IMR-90 (cell line): ENCODE data around the gene SNED1. TPM values are rescaled to one million over a fixed set of nuclear protein-coding genes. Genes with fewer than 3 reads are reported as not detected.
A peak's percentile ranks its signal among the peaks of the same experiment; 100 is the strongest.

Experiments used
- ATAC-seq: fragments of 200-7000 bp; cut with Tn5 transposase; 2 replicates; pipeline ENCODE4 v1.9.1; 2020; ENCODE audit warnings: low read depth, mild to moderate bottlenecking, moderate library complexity
- BruUV-seq: library from RNA; stranded (reverse); fragments of 400-500 nt; replicated peaks from 2 replicates; lab custom pipeline; 2021; lab: Mats Ljungman, UMichigan
- CTCF ChIA-PET: fragments of 300-600 bp; formaldehyde crosslinking; extraction: SDS; loops from one replicate; lab custom pipeline; 2021; ENCODE audit warnings: antibody characterized with exemption; lab: Yijun Ruan, JAX
- POLR2A ChIA-PET: fragments of 300-600 bp; sonication (Branson Sonifier 250); formaldehyde crosslinking; loops from one replicate; lab custom pipeline; 2022; ENCODE audit warnings: antibody characterized with exemption; ENCODE audit not compliant: unreplicated experiment; lab: Charles Lee
- DNase-seq: peaks from one replicate; pipeline ENCODE4 v3.0.0; 2013
- H2AFZ ChIP-seq: replicated peaks from 2 replicates; pipeline ENCODE3; 2013; ENCODE audit warnings: low read length, mild to moderate bottlenecking; ENCODE audit not compliant: poor library complexity
- H2AK5ac ChIP-seq: 2 replicates; pipeline ENCODE4 v1.6.1; 2013; ENCODE audit warnings: low read depth, low read length, inconsistent platforms
- H2AK9ac ChIP-seq: replicated peaks from 2 replicates; pipeline ENCODE3; 2013; ENCODE audit warnings: mild to moderate bottlenecking, low read depth, low read length, moderate library complexity; ENCODE audit not compliant: poor library complexity
- H2BK120ac ChIP-seq: 2 replicates; pipeline ENCODE4 v1.6.1; 2013; ENCODE audit warnings: low read depth, low read length, inconsistent platforms
- H2BK15ac ChIP-seq: 3 replicates; pipeline ENCODE4 v1.6.1; 2013; ENCODE audit warnings: low read depth, low read length, inconsistent platforms
- H2BK20ac ChIP-seq: 2 replicates; pipeline ENCODE4 v1.6.1; 2013; ENCODE audit warnings: low read depth, mild to moderate bottlenecking, inconsistent platforms, low read length, moderate library complexity
- H2BK5ac ChIP-seq: 2 replicates; pipeline ENCODE4 v1.6.1; 2013; ENCODE audit warnings: mild to moderate bottlenecking, low read depth, low read length, inconsistent platforms; ENCODE audit not compliant: poor library complexity, severe bottlenecking
- H3K14ac ChIP-seq: replicated peaks from 2 replicates; pipeline ENCODE4 v1.6.1; 2013; ENCODE audit warnings: low read depth, low read length, inconsistent platforms
- H3K18ac ChIP-seq: 2 replicates; pipeline ENCODE4 v1.6.1; 2013; ENCODE audit warnings: low read depth, low read length, control low read depth
- H3K23ac ChIP-seq: 2 replicates; pipeline ENCODE4 v1.6.1; 2013; ENCODE audit warnings: low read depth, low read length, inconsistent platforms
- H3K27ac ChIP-seq: 2 replicates; pipeline ENCODE4 v1.5.1; 2013; ENCODE audit warnings: mild to moderate bottlenecking, control low read depth, low read length; ENCODE audit not compliant: insufficient read depth
- H3K27me3 ChIP-seq: 2 replicates; pipeline ENCODE4 v1.6.1; 2013; ENCODE audit warnings: low read length; ENCODE audit not compliant: control insufficient read depth, insufficient read depth
- H3K36me3 ChIP-seq: 2 replicates; pipeline ENCODE4 v1.6.1; 2013; ENCODE audit warnings: low read length, mixed read lengths; ENCODE audit not compliant: control insufficient read depth, insufficient read depth
- H3K4ac ChIP-seq: 2 replicates; pipeline ENCODE4 v1.6.1; 2013; ENCODE audit warnings: low read depth, low read length, inconsistent platforms
- H3K4me1 ChIP-seq: 2 replicates; pipeline ENCODE4 v1.6.1; 2013; ENCODE audit warnings: low read length, mixed read lengths; ENCODE audit not compliant: control insufficient read depth, insufficient read depth
- H3K4me2 ChIP-seq: 2 replicates; pipeline ENCODE4 v1.6.1; 2013; ENCODE audit warnings: low read depth, mild to moderate bottlenecking, control low read depth, low read length, moderate library complexity
- H3K4me3 ChIP-seq: 2 replicates; pipeline ENCODE4 v1.5.1; 2013; ENCODE audit warnings: low read depth, mild to moderate bottlenecking, control low read depth, low read length, moderate library complexity; ENCODE audit not compliant: insufficient read depth
- H3K56ac ChIP-seq: 2 replicates; pipeline ENCODE4 v1.6.1; 2013; ENCODE audit warnings: low read length, inconsistent platforms; ENCODE audit not compliant: insufficient read depth; ENCODE audit errors: extremely low read depth
- H3K79me1 ChIP-seq, 2 experiments: 2 replicates each; pipeline ENCODE4 v1.6.1; 2013; ENCODE audit warnings: low read length in 2 of 2, inconsistent platforms in 1 of 2, low read depth in 1 of 2
- H3K9ac ChIP-seq: 2 replicates; pipeline ENCODE4 v1.6.1; 2013; ENCODE audit warnings: low read depth, low read length, control low read depth
- H3K9me1 ChIP-seq: 2 replicates; pipeline ENCODE4 v1.6.1; 2013; ENCODE audit warnings: low read length, inconsistent platforms; ENCODE audit not compliant: insufficient read depth
- H3K9me3 ChIP-seq: 2 replicates; pipeline ENCODE4 v1.6.1; 2013; ENCODE audit warnings: low read length; ENCODE audit not compliant: control insufficient read depth, insufficient read depth
- H4K20me1 ChIP-seq: 2 replicates; pipeline ENCODE4 v1.6.1; 2013; ENCODE audit warnings: low read length, inconsistent platforms; ENCODE audit not compliant: insufficient read depth
- H4K5ac ChIP-seq: 2 replicates; pipeline ENCODE4 v1.6.1; 2013; ENCODE audit warnings: mild to moderate bottlenecking, low read depth, low read length, control low read depth
- H4K8ac ChIP-seq, 2 experiments: 2 replicates each; pipeline ENCODE4 v1.6.1; 2013; ENCODE audit warnings: low read depth in 2 of 2, low read length in 2 of 2, control low read depth in 1 of 2, inconsistent platforms in 1 of 2
- H4K91ac ChIP-seq: 2 replicates; pipeline ENCODE4 v1.6.1; 2013; ENCODE audit warnings: low read depth, low read length, inconsistent platforms; ENCODE audit not compliant: insufficient read depth
- BHLHE40 ChIP-seq: fragments of 150-350 bp; IDR thresholded peaks from 2 replicates; pipeline ENCODE4 v1.6.1; 2016; ENCODE audit warnings: mild to moderate bottlenecking, low read depth, low read length
- CEBPB ChIP-seq: IDR thresholded peaks from 2 replicates; pipeline ENCODE4 v1.6.1; 2012; ENCODE audit warnings: low read depth, low read length, improper control_type of control experiment
- CHD1 ChIP-seq: IDR thresholded peaks from 2 replicates; pipeline ENCODE4 v1.6.1; 2012; ENCODE audit warnings: low read depth, low read length, improper control_type of control experiment
- CTCF ChIP-seq: conservative IDR thresholded peaks from 2 replicates; pipeline ENCODE4 v1.5.1; 2012; ENCODE audit warnings: mild to moderate bottlenecking, low read depth, low read length, improper control_type of control experiment
- ELK1 ChIP-seq: fragments of 150-350 bp; IDR thresholded peaks from 2 replicates; pipeline ENCODE4 v1.6.1; 2016; ENCODE audit warnings: low read depth, mild to moderate bottlenecking, low read length, moderate library complexity, borderline replicate concordance
- FOS ChIP-seq: fragments of 150-350 bp; IDR thresholded peaks from 2 replicates; pipeline ENCODE4 v1.6.1; 2016; ENCODE audit warnings: low read depth, low read length
- MAFK ChIP-seq: IDR thresholded peaks from 2 replicates; pipeline ENCODE4 v1.6.1; 2012; ENCODE audit warnings: low read depth, low read length, improper control_type of control experiment
- MAZ ChIP-seq: IDR thresholded peaks from 2 replicates; pipeline ENCODE4 v1.6.1; 2012; ENCODE audit warnings: low read depth, mild to moderate bottlenecking, low read length, improper control_type of control experiment, moderate library complexity, borderline replicate concordance
- MXI1 ChIP-seq: IDR thresholded peaks from 2 replicates; pipeline ENCODE4 v1.6.1; 2012; ENCODE audit warnings: low read depth, mild to moderate bottlenecking, low read length, moderate library complexity, borderline replicate concordance
- NFE2L2 ChIP-seq: fragments of 150-350 bp; IDR thresholded peaks from 2 replicates; pipeline ENCODE4 v1.6.1; 2016; ENCODE audit warnings: low read depth, mild to moderate bottlenecking, low read length
- POLR2A ChIP-seq: IDR thresholded peaks from 2 replicates; pipeline ENCODE4 v1.6.1; 2012; ENCODE audit warnings: mild to moderate bottlenecking, low read depth, low read length
- RAD21 ChIP-seq: IDR thresholded peaks from 2 replicates; pipeline ENCODE4 v1.6.1; 2012; ENCODE audit warnings: low read length, improper control_type of control experiment
- RCOR1 ChIP-seq: IDR thresholded peaks from 2 replicates; pipeline ENCODE4 v1.6.1; 2012; ENCODE audit warnings: mild to moderate bottlenecking, low read length, improper control_type of control experiment; ENCODE audit not compliant: insufficient replicate concordance
- RFX5 ChIP-seq: IDR thresholded peaks from 2 replicates; pipeline ENCODE4 v1.8.0; 2012; ENCODE audit warnings: low read depth, mild to moderate bottlenecking, low read length, moderate library complexity
- SMC3 ChIP-seq: fragments of 150-350 bp; IDR thresholded peaks from 2 replicates; pipeline ENCODE4 v1.6.1; 2016; ENCODE audit warnings: low read depth, mild to moderate bottlenecking, antibody characterized with exemption, low read length, moderate library complexity
- USF2 ChIP-seq: fragments of 150-350 bp; IDR thresholded peaks from 2 replicates; pipeline ENCODE4 v1.6.1; 2017; ENCODE audit warnings: mild to moderate bottlenecking, antibody characterized with exemption, low read length, low read depth
- WGBS, 2 experiments: methylation state at CpG; one replicate each; pipeline versions ENCODE4 v1.1.5 to v1.1.7; 2013; ENCODE audit warnings: missing lambda C conversion rate in 2 of 2; ENCODE audit not compliant: insufficient read length in 1 of 2; ENCODE audit errors: extremely low coverage in 2 of 2; 5-methylcytosine and 5-hydroxymethylcytosine counted together
- dilution Hi-C: fragments of 300-500 bp; cut with HindIII; formaldehyde crosslinking; loops from one replicate; pipeline ENCODE4 v1.14.3; 2018; ENCODE audit warnings: low sequenced_read_pairs; ENCODE audit not compliant: unreplicated experiment
- in situ Hi-C: fragments of 300-500 bp; cut with MboI; formaldehyde crosslinking; loops from 3 replicates; pipeline ENCODE4 v1.14.3; 2019; ENCODE audit warnings: low sequenced_read_pairs, inconsistent platforms, mixed read lengths
- intact Hi-C: fragments of 100-400 bp; cut with micrococcal nuclease; formaldehyde crosslinking; loops from 2 replicates; pipeline ENCODE4 v1.10.0; 2022
- polyA plus RNA-seq, 3 experiments: library from polyadenylated mRNA; depleted of rRNA; stranded (reverse); fragments of >200 nt; gene quantifications; 2 replicates each; pipeline ENCODE4 v1.2.3, GENCODE V29; 2012; ENCODE audit warnings: low replicate concordance in 1 of 3
- total RNA-seq: library from RNA; depleted of rRNA; stranded (reverse); fragments of >200 nt; gene quantifications from 2 replicates; pipeline ENCODE4 v1.2.3, GENCODE V29; 2012

SNED1 gene
- total and polyA plus RNA-seq, 2 of the 4 experiments (the other 2 are of a cell fraction): 1.1 to 3.4 TPM

- no peaks in the 10 kb centered on the region for H3K27me3 ChIP-seq
- peaks cover 0 to 2% of the 10 kb centered on the region in 2 experiments; a peak in 1 of 4 replicates for H3K79me1 ChIP-seq
- H3K36me3 ChIP-seq: peaks cover 12% of the 10 kb centered on the region; the same call in 1 of the 2 replicates
- no peak overlapping the region for H2BK120ac ChIP-seq
- H2AFZ ChIP-seq: peak overlapping the region; percentile 23
- no peak overlapping the region for H2AK5ac ChIP-seq
- H4K20me1 ChIP-seq: no peaks in the 10 kb centered on the region
- no peak overlapping the region for H3K4ac ChIP-seq
- H3K18ac ChIP-seq: no peak overlapping the region
- no TSS peak for BruUV-seq
- no peak overlapping the region for H3K56ac ChIP-seq
- CTCF ChIA-PET: no interaction called here
- H3K9ac ChIP-seq: no peak overlapping the region
- no peaks in the 10 kb centered on the region for H3K9me3 ChIP-seq
- H3K4me1 ChIP-seq: peaks cover 13% of the 10 kb centered on the region; the same call in 1 of the 2 replicates
- intact Hi-C loops: no loop called here
- no peak overlapping the region for H2AK9ac ChIP-seq
- no peak overlapping the region for H4K8ac ChIP-seq
- H2BK15ac ChIP-seq: no peak overlapping the region
- no peak for TF ChIP-seq CHD1
- no peak for TF ChIP-seq RCOR1
- no peak for TF ChIP-seq POLR2A
- no peak for TF ChIP-seq CTCF
- no peak for TF ChIP-seq ELK1
- no peak for TF ChIP-seq MAZ
- no peak for TF ChIP-seq MXI1
- no peak for TF ChIP-seq MAFK
- no peak for TF ChIP-seq RFX5
- no peak for TF ChIP-seq BHLHE40
- no peak for TF ChIP-seq USF2
- TF ChIP-seq CEBPB: no peak
- TF ChIP-seq FOS: no peak
- TF ChIP-seq SMC3: no peak
- TF ChIP-seq RAD21: no peak
- no peak for TF ChIP-seq NFE2L2
- no peak overlapping the region for H3K27ac ChIP-seq
- H4K91ac ChIP-seq: no peak overlapping the region
- ATAC-seq (no peak), DNase-seq (no peak)
- H3K4me3 ChIP-seq: no peak overlapping the region
- no peak overlapping the region for H2BK20ac ChIP-seq
- 100% methylated on average over 3 of the region's 6 CpGs; no CpG with 5 or more reads in 1 of the 2 experiments for WGBS, 2 experiments
- H2BK5ac ChIP-seq: no peak overlapping the region
- dilution Hi-C loops: no loop called here
- in situ Hi-C loops: no loop called here
- H3K9me1 ChIP-seq: peaks cover 3% of the 10 kb centered on the region; the same call in 1 of the 2 replicates
- POLR2A ChIA-PET: no interaction called here
- no peak overlapping the region for H3K14ac ChIP-seq
- H3K23ac ChIP-seq: no peak overlapping the region
- no peak overlapping the region for H4K5ac ChIP-seq
- H3K4me2 ChIP-seq: no peak overlapping the region
Observed at GRCh38 chr2:241014224-241014623, 15.8 kb downstream of the SNED1 start.
